GM23248 (cell line): ENCODE measurements around the gene LCLAT1.

Experiments
- EZH2 ChIP-seq: fragments of 200-600 bp; sonication (generic); IDR thresholded peaks from 2 replicates; pipeline ENCODE4 v1.6.1; 2018; ENCODE audit warnings: antibody characterized with exemption, mild to moderate bottlenecking; ENCODE audit not compliant: insufficient read depth, poor library complexity, severe bottlenecking
- EZH2phosphoT487 ChIP-seq: fragments of 200-600 bp; sonication (generic); IDR thresholded peaks from 2 replicates; pipeline ENCODE4 v1.6.1; 2018; ENCODE audit warnings: antibody characterized with exemption, moderate library complexity, mild to moderate bottlenecking, low read depth; ENCODE audit not compliant: insufficient read depth

DNA sequence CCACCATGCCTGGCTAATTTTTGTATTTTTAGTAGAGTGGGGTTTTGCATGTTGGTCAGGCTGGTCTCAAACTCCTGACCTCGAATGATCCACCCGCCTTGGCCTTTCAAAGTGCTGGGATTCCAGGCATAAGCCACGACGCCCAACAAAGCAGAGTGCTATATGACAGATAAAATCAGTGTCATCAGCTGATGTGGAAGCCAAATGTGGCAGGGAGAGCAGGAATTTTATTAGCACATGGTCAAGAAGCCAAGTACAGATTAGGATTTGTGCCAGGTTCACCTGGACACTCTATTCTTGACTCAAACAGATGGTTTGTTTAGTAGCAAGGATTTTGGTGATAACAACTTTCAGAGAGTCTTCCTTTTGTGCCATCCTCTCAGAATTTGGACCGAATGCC, 62.7 kb downstream of the LCLAT1 start:
- no peak for TF ChIP-seq EZH2
- no peak for TF ChIP-seq EZH2phosphoT487
